Ecto neural progenitor cell (in vitro differentiated cells): Measurements from ENCODE around the gene DCUN1D5.

Source experiments
- DNase-seq: peaks from one replicate; pipeline ENCODE4 v3.0.0-alpha.2; 2018; ENCODE audit warnings: low spot score

DCUN1D5 gene

DNA sequence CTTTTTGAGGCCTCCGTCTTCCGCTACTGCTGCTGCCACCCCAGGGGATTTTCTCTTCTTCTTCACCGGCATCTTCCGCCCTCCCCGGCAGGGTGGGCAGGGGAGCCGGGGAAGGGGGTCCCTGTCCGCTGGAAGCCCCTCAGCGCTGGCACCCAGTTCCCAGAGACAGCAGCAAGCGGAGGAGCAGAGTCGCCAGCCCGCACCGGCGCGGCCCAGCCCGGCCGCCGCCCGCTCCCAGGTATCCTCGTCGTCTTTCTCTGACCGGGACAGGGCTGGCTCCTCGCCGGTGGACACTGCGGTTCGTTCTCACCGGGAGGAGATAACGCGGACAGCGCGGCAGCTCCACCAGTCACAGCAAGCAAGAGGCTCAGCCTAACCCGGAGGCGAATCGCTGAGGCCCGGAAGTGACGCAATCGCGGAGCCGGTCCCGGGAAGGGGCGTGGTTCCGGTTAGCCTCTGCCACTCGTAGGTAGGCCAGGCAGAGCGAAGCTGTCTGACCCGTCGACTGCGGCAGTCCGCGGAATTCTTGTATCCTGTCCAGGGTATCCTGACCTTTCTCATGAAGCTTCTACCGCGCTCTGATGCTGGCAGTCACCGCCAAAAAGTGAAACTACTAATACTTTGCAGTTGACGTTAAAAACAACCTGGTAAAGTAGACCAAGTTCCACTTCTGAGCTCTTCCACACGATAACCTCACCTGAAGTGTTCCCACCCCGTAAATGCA is at the start of gene DCUN1D5:
Gene DCUN1D5, minus strand, starts transcription at position 360 of the 724 bp plus-strand sequence. Its CDS starts 288 bp downstream, at position 72.
- DNase-seq = peak; percentile 97

DNA sequence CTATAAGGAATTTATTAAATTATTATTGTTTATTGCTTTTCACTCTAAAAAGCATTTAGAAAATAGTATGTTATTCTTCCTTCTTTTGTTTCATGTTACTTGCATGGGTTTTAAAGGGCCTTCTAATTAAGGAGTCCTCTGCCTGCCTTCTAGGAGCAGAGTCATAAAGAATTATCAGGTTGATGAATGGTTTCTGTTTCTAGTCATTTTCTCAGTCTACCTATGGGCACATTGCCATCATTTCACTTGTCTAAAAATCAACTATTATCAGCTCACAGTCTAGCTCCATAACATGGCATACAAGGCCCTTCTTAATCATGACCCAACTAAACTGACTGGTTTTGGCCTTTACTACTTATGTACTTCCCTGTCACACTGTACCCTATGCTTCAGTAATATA is 33.5 kb upstream of the DCUN1D5 start:
- DNase-seq = no peak

DNA sequence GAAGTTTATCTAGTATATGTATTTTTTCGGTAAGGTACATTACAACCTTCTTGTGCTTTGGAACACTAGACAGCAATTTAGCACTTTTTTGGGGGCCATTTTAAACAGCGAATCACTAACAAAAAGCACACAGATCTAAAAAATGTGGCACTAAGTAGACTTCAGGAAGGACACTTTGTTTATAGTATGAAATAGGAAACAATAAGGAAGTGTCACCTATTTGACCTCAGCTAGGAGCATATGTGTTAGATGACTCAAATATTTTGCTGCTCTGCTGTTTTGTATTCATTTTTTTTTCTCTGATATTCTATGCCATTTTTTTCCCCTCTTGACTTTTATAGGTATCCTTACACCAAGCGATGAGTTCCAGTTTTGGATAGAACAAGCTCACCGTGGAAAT is 22.9 kb upstream of the DCUN1D5 start:
- no peak for DNase-seq

DNA sequence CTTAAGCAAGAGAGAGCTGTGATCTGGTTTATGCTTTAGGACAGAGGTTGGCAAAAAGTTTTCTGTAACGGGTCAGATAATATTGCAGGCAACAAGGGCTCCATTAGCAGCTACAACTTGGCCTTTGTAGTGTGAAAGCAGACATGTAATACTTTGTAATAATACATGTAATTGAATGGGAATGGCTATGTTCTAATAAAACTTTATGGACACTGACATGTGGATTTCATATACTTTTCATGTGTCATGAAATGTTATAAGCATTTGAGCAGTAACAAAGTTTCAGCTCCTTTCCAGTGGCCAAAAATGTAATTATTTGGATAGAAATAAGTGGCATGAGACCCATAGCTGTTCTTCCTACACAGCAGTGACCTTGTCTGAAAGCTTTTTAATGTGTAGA is 20.4 kb upstream of the DCUN1D5 start:
- DNase-seq = no peak

DNA sequence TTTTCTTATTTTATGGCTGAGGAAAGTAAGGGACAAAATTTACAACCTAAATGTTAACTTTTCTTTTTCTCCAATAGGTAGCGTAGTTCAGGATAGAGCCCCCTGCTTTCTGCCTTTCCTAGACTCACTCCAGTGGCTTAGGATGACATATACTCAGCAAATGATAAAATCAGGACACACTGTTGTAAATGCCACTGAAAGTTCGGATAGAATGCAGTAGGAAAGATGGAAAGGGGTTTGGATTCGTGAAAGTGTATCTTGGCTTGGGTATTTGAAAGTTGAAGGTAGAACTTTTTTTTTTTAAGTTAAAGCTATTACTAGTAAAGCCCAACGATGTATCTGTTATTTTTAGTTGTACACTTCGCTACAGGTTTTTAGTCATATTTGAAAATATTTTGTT is 19.4 kb upstream of the DCUN1D5 start:
- no peak for DNase-seq

DNA sequence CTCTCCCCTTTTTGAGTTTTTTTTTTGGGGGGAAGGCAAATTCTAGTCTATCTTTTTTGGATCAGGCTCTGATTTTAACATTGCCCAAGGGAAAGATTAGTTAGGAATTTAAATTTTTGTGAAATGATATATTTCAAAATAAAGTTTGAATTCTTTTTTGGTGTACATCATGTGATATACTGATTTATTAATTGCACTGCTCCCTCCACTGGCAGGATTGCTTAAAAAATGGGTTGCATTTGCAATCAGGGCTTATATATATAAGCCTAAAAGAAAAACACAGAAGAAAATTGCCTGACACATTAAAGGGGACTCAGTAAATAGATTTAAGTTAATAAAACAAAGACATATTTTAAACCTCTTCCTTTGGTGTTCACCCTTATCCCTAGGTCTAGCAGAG is 18.4 kb upstream of the DCUN1D5 start:
- no peak for DNase-seq

DNA sequence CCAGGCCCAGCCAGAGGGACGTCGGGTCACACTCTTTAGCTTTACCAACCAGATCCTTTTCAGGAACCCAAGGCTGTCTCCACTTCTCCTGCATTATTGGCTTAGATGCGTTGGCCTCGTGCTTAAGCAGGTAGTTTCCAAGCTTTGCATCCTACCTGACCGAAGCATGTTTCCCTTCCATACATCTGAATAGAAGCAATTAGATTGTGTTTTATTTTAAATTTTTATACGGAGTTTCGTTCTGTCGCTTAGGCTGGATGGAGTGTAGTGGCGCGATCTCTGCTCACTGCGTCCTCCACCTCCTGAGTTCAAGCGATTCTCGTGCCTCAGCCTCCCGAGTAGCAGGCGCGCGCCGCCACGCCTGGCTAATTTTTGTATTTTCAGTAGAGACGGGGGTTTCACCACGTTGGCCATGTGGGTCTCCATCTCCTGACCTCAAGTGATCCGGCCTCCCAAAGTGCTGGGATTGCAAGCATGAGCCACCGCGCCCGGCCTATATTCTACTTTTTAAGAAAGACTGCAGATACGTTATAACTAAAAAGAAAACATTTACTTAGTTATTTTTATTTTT is 17.9 kb upstream of the DCUN1D5 start:
- peak; percentile 52 for DNase-seq

DNA sequence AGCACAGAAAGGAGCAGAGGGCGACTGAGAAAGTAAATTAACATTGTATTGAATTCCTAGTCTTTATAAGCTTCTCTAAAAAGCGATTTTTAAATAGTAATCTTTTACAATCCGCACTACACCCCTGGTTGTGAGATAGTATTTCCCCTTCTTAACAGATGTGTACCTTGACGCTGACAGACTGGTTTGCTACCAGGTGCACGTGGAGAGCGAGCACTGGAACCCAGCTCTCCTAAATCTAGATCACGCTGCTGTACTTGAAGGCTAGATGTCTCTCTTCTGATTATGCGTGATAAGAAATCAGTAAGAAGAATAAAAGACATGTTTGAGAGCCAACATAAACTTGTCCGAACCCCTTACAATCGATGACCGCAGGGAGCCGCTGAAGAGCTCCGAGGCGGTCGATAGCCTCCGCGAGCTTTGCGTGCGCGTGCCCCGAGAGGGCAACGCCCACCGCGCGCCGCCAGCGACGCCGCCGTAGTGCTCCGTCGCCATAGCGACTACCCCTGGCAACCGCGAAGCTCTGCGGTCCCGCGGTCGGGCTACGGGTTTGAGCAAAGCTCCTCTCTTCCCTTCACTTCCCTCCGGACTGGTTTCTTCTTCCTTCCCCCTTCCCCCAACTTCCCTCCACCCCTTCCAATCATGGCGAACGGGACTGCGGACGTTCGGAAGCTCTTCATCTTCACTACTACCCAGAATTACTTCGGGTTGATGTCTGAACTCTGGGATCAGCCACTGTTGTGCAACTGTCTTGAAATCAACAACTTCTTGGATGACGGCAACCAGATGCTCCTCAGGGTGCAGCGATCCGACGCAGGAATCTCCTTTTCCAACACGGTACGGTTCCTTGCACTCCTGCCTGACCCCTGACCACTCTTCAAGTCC is 17.2 kb upstream of the DCUN1D5 start, which contains the start of gene DYNC2H1:
Gene DYNC2H1, plus strand, starts transcription at position 494 of the 885 bp plus-strand sequence. Its CDS starts 149 bp downstream, at position 643.
- DNase-seq = peak; percentile 93

DNA sequence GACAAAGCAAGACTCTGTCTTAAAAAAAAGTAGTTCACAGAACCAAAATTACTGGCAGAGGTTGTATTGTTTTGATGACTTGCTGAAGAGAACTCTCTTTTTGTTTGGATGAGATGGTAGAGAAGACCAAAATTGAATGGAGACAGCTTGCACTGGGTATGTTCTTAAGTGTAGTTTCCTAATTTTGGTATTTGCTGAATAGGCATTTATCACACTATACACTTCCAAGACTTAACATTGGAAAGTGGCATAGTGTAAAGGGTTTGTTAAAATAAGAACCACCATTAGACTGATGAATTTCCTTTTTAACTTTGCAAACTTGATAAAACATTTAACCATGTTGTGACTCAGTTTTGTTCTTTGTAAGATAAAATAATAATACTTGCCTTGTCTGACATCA is 5.3 kb upstream of the DCUN1D5 start:
- no peak for DNase-seq

DNA sequence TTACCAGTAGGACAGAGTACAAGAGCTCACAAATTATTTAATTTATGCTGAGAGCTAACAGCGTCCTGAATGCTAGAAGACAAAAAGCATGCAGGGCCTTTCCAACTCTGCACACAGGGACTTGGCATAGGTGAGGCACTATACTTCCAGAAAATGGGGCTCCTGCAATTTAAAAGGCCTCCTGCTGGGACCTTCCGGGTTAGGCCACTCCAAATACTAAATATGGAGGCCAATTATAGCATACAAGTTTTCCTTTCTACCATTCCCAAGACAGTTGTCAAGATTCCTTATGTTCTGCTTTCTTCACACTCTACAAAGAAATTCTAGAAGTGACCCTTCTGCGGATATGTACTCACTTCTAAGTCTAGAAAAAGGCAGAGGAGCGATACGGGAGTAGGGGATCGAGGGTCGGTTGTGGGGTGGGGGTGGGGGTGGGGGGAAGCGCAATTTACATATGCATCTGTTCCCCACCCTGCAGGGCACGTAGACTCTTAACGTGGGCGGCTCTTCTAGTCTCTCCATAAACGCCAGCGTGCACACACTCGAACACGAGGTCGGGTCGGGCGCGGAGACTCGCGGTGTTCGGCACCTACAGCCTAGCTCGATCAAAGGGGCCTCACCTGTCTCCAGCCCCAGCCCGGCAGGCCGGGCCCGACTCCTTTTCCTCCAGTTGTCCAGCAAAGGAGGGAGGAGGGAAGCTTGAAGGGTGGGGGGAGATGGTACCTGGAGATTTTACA is 728 bp downstream of the DCUN1D5 start:
- peak; percentile 61 for DNase-seq

DNA sequence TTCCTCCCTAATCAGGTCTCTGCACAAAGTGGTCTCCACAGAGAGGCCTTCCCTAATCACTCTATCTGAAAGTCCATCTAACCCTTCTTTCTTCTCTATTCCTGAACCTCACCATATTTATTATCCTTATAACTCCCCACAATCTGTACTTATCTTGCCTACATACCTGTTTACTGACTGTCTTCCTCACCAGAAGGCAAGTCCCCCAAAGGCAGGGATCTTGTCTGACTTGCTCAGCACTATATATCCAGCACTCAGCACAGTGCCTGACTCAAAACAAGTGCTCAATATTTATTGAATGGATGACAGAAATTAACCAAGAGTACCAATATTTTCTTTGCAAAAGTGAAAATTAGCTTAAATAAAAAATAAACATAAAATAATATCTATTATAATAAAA is 5.5 kb downstream of the DCUN1D5 start:
- DNase-seq = no peak

DNA sequence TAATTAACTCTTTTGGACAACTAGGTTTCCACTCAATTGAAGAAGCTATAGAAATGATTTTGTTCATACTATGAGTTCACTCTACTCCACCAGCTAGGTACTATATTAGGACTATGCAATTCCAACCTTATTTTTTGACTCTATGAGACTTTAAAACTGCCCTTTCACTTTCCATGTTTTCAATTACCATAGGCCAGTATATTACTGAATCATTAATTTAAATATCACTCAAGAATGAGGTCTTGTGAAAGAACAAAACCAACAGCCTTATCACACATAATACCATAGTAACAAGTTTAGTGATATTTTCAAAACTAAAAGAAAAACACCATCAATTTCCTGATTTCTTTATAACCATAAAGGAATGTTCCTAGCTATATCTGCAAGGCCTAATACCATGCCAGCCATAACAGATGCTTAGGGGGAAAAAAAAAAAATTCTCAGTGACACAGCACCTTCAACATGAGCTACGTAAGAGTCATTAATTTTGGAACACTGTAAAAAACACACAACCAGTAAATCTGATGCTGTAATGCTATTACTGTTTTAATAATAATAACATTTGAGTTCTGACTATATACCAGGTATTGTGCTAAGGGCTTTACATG is 6.1 kb downstream of the DCUN1D5 start:
- no peak for DNase-seq

DNA sequence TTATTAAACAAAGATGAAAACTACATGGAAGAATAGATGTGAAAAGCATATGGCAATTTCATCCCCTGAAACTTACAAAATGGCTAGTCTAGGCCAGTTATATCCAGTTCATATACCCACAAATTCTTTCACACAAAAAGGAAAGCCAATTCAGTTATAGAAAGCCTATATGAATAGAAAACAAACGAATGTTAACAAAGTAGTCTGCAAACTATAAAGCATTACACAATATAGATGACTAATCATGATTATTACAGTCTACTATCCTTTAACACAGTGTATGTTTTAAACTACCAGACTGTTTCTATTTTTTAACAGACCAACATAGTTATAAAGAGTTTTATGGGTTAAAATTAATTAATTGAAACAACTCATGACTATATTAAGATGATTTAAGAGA is 12.1 kb downstream of the DCUN1D5 start:
- DNase-seq = no peak

DNA sequence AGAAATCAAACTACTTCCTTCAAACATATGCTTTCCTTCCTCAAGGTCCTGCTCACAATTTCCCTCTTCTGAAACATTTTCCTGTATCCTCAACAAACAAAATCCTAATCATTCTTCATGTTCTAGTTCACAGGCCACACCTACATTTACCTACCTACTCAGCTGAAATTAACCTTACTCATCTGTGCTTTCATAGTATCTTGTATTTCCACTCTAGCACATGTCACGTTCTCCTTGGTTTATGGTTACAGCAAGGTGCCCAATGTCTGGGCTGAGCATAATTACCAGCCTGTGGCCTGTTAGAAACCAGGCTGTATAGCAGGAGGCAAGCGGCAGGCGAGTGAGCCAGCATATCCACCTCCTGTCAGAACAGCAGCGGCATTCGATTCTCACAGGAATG is 13.2 kb downstream of the DCUN1D5 start:
- no peak for DNase-seq

DNA sequence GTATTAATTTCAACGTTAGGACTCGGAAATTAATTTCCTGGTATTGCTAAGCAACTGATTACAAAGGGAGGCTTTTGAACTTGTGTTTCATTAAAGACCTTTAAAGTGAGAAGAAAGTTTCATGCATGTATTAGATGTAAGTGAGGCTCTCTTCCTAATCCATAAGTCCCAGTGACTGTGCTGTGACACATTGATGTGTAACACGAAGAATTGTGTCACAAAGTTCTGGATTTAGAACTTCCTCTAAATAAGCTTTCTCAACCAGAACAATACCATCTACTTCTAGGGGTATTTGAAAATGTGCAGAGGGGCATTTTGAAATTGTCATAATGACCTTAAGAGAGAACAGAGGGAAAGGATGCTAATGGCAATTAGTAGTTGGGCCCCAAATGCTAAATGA is 14.4 kb downstream of the DCUN1D5 start:
- no peak for DNase-seq

DNA sequence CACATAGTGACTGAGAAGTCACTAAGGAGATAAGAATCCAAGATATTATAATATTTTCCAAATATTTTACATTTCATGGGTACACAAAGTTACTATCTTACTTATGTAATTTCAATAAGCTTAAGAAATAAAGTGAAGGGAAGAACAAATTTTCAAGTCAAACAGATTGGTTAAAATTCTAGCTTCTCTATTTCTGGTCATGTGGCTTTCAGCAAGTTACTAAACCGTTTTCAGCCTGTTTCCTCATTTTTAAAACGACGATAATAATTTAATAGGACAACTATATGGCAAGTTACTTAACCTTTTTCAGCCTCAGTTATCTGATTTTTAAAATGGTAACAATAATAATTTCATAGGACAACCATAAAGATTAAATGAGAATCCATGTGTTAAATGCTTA is 15.6 kb downstream of the DCUN1D5 start:
- DNase-seq = no peak

DNA sequence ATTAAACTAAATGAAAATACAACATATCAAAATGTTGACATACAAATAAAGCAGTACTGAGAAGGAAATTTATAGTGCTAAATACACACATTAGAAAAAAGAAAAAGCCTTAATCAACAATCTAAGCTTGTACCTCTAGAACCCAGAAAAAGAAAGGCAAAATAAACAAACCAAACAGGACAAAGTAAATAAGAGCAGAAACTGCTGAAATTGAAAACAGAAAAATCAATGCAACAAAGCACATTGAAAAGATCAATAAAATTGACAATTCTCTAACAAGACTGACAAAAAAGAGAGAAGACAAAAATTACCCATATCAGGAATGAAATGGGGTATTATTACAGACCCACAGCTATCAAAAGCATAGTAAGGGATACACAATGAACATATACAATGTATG is 21.0 kb downstream of the DCUN1D5 start:
- no peak for DNase-seq

DNA sequence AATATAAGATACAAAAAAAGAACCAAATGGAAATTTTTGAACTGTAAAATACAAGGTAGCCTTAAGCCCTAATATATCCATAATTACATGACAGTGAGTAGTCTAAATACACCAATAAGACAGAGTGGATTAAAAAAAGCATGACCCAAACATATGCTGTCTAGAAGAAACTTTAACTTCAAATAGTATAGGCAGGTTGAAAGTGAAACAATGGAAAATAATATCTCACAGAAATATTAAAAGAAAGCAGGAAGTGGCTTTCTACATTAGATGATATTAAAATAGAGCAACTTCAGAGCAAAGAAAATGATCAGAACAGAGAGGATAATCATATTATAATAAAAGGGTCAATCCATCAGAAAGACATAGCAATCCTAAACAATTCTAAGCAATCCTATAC is 21.8 kb downstream of the DCUN1D5 start:
- no peak for DNase-seq

DNA sequence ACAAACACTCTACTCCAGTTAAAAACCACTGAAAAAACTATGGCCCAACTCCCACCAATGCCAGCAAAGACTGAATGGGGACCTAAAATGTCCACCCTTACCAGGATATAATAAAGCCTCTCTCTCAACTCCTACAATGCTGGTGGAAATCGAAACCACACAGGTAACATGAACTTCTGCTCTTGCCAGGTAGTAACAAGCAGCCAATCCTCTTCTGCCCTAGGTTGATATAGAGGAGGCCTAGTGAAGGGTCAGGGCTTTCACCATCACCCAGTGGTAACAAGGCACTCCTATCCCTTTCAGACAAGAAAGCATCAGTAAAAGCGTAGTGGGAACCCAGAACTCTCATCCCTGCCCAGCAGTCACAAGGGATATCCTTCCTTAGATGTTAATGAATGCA is 22.6 kb downstream of the DCUN1D5 start:
- no peak for DNase-seq

DNA sequence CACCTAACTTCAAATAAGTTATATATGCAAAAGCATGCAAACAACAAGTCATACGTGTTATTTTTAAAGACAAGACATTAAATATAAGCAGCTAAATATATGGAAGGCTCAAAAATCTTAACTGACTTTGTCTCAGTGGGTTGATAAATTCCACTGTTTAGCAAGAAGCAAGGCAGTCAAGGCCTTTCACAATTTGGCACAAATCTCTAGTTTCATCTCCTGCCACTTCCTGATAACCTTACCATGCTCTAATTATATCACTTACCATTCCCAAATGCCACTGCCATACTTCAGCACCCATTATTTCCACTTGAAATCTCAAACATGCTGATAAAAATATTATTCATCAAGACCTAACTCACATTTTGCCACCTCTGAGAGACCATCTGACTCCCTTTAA is 24.8 kb downstream of the DCUN1D5 start:
- DNase-seq = no peak

DNA sequence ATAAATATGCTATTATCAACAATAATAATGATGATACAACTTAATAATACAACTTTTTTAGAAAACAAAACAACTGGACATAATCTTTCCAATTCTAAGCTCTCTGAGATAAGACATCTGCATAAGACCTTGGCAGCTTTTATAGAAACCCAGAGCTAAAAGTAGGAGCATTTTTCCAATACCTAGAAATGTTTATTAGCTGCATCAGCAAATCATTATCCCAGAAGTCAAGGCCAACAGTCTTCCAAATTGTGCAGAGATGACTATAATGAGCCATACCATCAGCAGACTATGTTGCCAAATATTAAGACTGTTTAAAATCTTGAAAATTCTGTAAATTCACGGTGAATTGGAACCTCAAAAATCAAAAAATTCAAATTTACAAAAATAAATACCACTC is 30.3 kb downstream of the DCUN1D5 start:
- no peak for DNase-seq
